Measurements from ENCODE around the gene CSPG5.

Gene CSPG5

GRCh38 chr3:47542471-47543173, 36.0 kb downstream of the CSPG5 start:
- H3K36me3 ChIP-seq (ENCODE audit: control insufficient read depth in 2 of 2, insufficient read depth in 2 of 2, low read length in 2 of 2): no peaks in the 10 kb centered on the region
- H3K27ac ChIP-seq (ENCODE audit: low read depth in 2 of 2, low read length in 2 of 2): no peak overlapping the region
- no peak overlapping the region for H3K4me3 ChIP-seq (ENCODE audit: low read length in 2 of 2)
- no peaks in the 10 kb centered on the region for H3K4me1 ChIP-seq (ENCODE audit: control insufficient read depth in 2 of 2, insufficient read depth in 2 of 2, low read length in 2 of 2)
- H3K9ac ChIP-seq (ENCODE audit: low read depth in 1 of 2, low read length in 2 of 2): no peak overlapping the region
- H3K27me3 ChIP-seq (ENCODE audit: control insufficient read depth in 2 of 2, insufficient read depth in 2 of 2, low read length in 2 of 2): peaks cover 0 to 2% of the 10 kb centered on the region in 2 donors
- H3K9me3 ChIP-seq (ENCODE audit: control insufficient read depth in 2 of 2, low read length in 2 of 2): no peaks in the 10 kb centered on the region

- no peaks in the 10 kb centered on the region for H3K9me3 ChIP-seq (ENCODE audit: control insufficient read depth in 2 of 2, low read length in 2 of 2)
- H3K36me3 ChIP-seq (ENCODE audit: control insufficient read depth in 2 of 2, insufficient read depth in 2 of 2, low read length in 2 of 2): no peaks in the 10 kb centered on the region
- H3K27ac ChIP-seq (ENCODE audit: low read depth in 2 of 2, low read length in 2 of 2): no peak overlapping the region
Measured at GRCh38 chr3:47541583-47542108, 37.0 kb downstream of the CSPG5 start.

DNA sequence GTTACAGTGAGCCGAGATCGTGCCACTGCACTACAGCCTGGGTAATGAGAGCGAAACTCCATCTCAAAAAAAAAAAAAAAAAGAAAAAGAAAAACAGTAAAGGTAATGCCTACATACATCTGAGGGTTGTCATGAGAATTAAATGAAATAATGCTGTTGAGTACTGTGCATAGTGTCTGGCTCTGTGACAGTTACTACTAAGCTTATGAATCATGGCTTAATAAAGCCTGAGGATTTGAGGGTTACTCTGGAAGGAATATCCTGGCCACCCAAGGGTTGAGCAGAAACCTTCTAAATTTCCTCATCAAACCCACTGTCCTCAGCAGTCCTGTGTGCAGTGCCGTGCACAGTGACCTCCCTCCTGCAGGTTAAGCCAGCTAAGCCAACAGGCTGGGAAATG, 38.4 kb downstream of the CSPG5 start:
- Histone ChIP-seq H3K36me3 (ENCODE audit: control insufficient read depth in 2 of 2, insufficient read depth in 2 of 2, low read length in 2 of 2) (no peaks in the 10 kb centered on the region), H3K27ac (ENCODE audit: low read depth in 2 of 2, low read length in 2 of 2) (no peak overlapping the region), H3K4me3 (ENCODE audit: low read length in 2 of 2) (no peak overlapping the region), H3K27me3 (ENCODE audit: control insufficient read depth in 2 of 2, insufficient read depth in 2 of 2, low read length in 2 of 2) (peaks cover 0 to 2% of the 10 kb centered on the region in 2 donors), H3K9ac (ENCODE audit: low read depth in 1 of 2, low read length in 2 of 2) (no peak overlapping the region), H3K4me1 (ENCODE audit: control insufficient read depth in 2 of 2, insufficient read depth in 2 of 2, low read length in 2 of 2) (no peaks in the 10 kb centered on the region), H3K9me3 (ENCODE audit: control insufficient read depth in 2 of 2, low read length in 2 of 2) (no peaks in the 10 kb centered on the region)

More at GRCh38 chr3:47541583-47542108, 37.0 kb downstream of the CSPG5 start:
- H3K27me3 ChIP-seq (ENCODE audit: control insufficient read depth in 2 of 2, insufficient read depth in 2 of 2, low read length in 2 of 2): peaks cover 0 to 2% of the 10 kb centered on the region in 2 donors
- H3K4me3 ChIP-seq (ENCODE audit: low read length in 2 of 2): no peak overlapping the region
- no peaks in the 10 kb centered on the region for H3K4me1 ChIP-seq (ENCODE audit: control insufficient read depth in 2 of 2, insufficient read depth in 2 of 2, low read length in 2 of 2)
- no peak overlapping the region for H3K9ac ChIP-seq (ENCODE audit: low read depth in 1 of 2, low read length in 2 of 2)

GRCh38 chr3:47536967-47537366, 41.7 kb downstream of the CSPG5 start:
- peaks cover 0 to 2% of the 10 kb centered on the region in 2 donors for H3K27me3 ChIP-seq (ENCODE audit: control insufficient read depth in 2 of 2, insufficient read depth in 2 of 2, low read length in 2 of 2)
- H3K9ac ChIP-seq (ENCODE audit: low read depth in 1 of 2, low read length in 2 of 2): no peak overlapping the region
- no peaks in the 10 kb centered on the region for H3K36me3 ChIP-seq (ENCODE audit: control insufficient read depth in 2 of 2, insufficient read depth in 2 of 2, low read length in 2 of 2)
- no peak overlapping the region for H3K27ac ChIP-seq (ENCODE audit: low read depth in 2 of 2, low read length in 2 of 2)
- H3K4me1 ChIP-seq (ENCODE audit: control insufficient read depth in 2 of 2, insufficient read depth in 2 of 2, low read length in 2 of 2): no peaks in the 10 kb centered on the region
- H3K4me3 ChIP-seq (ENCODE audit: low read length in 2 of 2): no peak overlapping the region
- H3K9me3 ChIP-seq (ENCODE audit: control insufficient read depth in 2 of 2, low read length in 2 of 2): no peaks in the 10 kb centered on the region

GRCh38 chr3:47536221-47536891, 42.3 kb downstream of the CSPG5 start:
- no peaks in the 10 kb centered on the region for H3K36me3 ChIP-seq (ENCODE audit: control insufficient read depth in 2 of 2, insufficient read depth in 2 of 2, low read length in 2 of 2)
- H3K27ac ChIP-seq (ENCODE audit: low read depth in 2 of 2, low read length in 2 of 2): no peak overlapping the region
- H3K27me3 ChIP-seq (ENCODE audit: control insufficient read depth in 2 of 2, insufficient read depth in 2 of 2, low read length in 2 of 2): no peaks in the 10 kb centered on the region
- H3K4me1 ChIP-seq (ENCODE audit: control insufficient read depth in 2 of 2, insufficient read depth in 2 of 2, low read length in 2 of 2): no peaks in the 10 kb centered on the region
- H3K9me3 ChIP-seq (ENCODE audit: control insufficient read depth in 2 of 2, low read length in 2 of 2): no peaks in the 10 kb centered on the region
- no peak overlapping the region for H3K4me3 ChIP-seq (ENCODE audit: low read length in 2 of 2)
- no peak overlapping the region for H3K9ac ChIP-seq (ENCODE audit: low read depth in 1 of 2, low read length in 2 of 2)

DNA sequence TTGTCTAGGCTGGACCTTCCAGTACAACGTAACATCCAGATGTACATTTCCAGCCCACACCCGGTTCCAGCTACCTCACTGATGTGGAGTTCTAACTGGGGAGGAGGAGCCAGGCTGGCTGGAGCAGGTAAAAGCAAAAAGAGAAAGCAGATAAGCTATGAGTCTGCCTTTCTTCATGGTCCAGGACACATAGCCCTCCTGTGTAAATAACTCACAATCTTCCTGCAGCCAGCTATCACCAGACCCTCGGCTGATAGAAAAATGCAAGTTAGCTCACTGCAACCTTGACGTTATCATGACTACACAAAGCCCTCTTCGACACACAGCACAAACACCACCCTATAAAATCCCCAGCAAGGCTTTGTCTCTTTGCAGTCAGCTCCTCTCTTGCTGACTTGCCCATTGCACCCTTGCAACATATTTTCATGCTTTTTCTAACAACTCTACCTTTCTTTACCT, 44.6 kb downstream of the CSPG5 start:
- no peak overlapping the region for H3K9ac ChIP-seq (ENCODE audit: low read depth in 1 of 2, low read length in 2 of 2)
- H3K27ac ChIP-seq (ENCODE audit: low read depth in 2 of 2, low read length in 2 of 2): no peak overlapping the region
- H3K9me3 ChIP-seq (ENCODE audit: control insufficient read depth in 2 of 2, low read length in 2 of 2): no peaks in the 10 kb centered on the region
- no peaks in the 10 kb centered on the region for H3K27me3 ChIP-seq (ENCODE audit: control insufficient read depth in 2 of 2, insufficient read depth in 2 of 2, low read length in 2 of 2)
- H3K4me3 ChIP-seq (ENCODE audit: low read length in 2 of 2): no peak overlapping the region
- no peaks in the 10 kb centered on the region for H3K36me3 ChIP-seq (ENCODE audit: control insufficient read depth in 2 of 2, insufficient read depth in 2 of 2, low read length in 2 of 2)
- no peaks in the 10 kb centered on the region for H3K4me1 ChIP-seq (ENCODE audit: control insufficient read depth in 2 of 2, insufficient read depth in 2 of 2, low read length in 2 of 2)

DNA sequence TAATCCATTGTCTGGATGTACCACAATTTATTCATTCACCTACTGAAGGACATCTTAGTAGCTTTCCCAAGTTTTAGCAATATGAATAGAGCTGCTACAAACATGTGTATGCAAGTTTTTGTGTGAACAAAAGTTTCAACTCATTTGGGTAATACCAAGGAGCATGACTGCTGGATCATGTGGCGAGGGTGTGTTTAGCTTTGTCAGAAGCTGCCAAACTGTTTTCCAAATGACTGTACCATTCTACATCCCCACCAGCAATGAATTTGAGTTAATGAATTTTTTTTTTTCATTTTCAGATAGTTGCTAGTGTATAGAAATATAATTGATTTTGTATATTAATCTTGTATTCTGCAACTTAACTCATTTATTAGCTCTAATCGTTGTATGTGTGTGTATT, 45.2 kb downstream of the CSPG5 start:
- Histone ChIP-seq H3K27ac (ENCODE audit: low read depth in 2 of 2, low read length in 2 of 2) (no peak overlapping the region), H3K9me3 (ENCODE audit: control insufficient read depth in 2 of 2, low read length in 2 of 2) (no peaks in the 10 kb centered on the region), H3K4me1 (ENCODE audit: control insufficient read depth in 2 of 2, insufficient read depth in 2 of 2, low read length in 2 of 2) (no peaks in the 10 kb centered on the region), H3K4me3 (ENCODE audit: low read length in 2 of 2) (no peak overlapping the region), H3K9ac (ENCODE audit: low read depth in 1 of 2, low read length in 2 of 2) (no peak overlapping the region), H3K27me3 (ENCODE audit: control insufficient read depth in 2 of 2, insufficient read depth in 2 of 2, low read length in 2 of 2) (no peaks in the 10 kb centered on the region), H3K36me3 (ENCODE audit: control insufficient read depth in 2 of 2, insufficient read depth in 2 of 2, low read length in 2 of 2) (no peaks in the 10 kb centered on the region)

DNA sequence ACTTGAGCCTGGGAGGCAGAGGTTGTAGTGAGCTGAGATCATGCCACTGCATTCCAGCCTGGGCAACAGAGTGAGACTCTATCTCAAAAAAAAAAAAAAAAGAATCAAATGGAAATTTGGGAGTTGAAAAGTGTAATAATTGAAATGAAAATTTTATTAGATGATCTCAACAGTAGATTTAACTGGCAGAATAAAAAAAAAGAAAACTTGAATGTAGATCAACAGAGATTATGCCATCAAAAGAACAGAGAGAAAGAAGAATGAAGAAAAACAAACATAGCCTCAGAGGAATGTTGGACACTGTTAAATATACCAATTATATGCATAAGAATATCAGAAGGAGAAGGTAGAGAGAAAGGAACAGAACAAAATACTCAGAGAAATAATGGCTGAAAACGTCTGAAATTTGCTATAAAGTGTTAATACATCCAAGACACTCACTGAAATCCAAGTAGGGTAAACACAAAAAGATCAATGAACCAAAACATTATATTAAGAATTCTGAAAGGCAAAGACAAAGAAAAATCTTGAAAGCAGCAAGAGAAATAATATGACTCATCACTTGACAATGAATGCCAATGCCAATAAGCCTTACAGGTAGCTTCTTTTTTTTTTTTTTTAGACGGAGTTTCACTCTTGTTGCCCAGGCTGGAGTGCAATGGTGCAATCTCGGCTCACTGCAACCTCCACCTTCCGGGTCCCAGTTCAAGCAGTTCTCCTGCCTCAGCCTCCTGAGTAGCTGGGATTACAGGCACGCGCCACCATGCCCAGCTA, 50.5 kb downstream of the CSPG5 start:
- Histone ChIP-seq H3K4me1 (ENCODE audit: control insufficient read depth in 2 of 2, insufficient read depth in 2 of 2, low read length in 2 of 2) (no peaks in the 10 kb centered on the region), H3K27ac (ENCODE audit: low read depth in 2 of 2, low read length in 2 of 2) (no peak overlapping the region), H3K36me3 (ENCODE audit: control insufficient read depth in 2 of 2, insufficient read depth in 2 of 2, low read length in 2 of 2) (no peaks in the 10 kb centered on the region), H3K27me3 (ENCODE audit: control insufficient read depth in 2 of 2, insufficient read depth in 2 of 2, low read length in 2 of 2) (no peaks in the 10 kb centered on the region), H3K9me3 (ENCODE audit: control insufficient read depth in 2 of 2, low read length in 2 of 2) (no peaks in the 10 kb centered on the region), H3K9ac (ENCODE audit: low read depth in 1 of 2, low read length in 2 of 2) (no peak overlapping the region), H3K4me3 (ENCODE audit: low read length in 2 of 2) (no peak overlapping the region)

- Histone ChIP-seq H3K27me3 (ENCODE audit: control insufficient read depth in 2 of 2, insufficient read depth in 2 of 2, low read length in 2 of 2) (no peaks in the 10 kb centered on the region), H3K4me1 (ENCODE audit: control insufficient read depth in 2 of 2, insufficient read depth in 2 of 2, low read length in 2 of 2) (peaks cover 5 to 6% of the 10 kb centered on the region in 2 donors), H3K36me3 (ENCODE audit: control insufficient read depth in 2 of 2, insufficient read depth in 2 of 2, low read length in 2 of 2) (no peaks in the 10 kb centered on the region), H3K9me3 (ENCODE audit: control insufficient read depth in 2 of 2, low read length in 2 of 2) (no peaks in the 10 kb centered on the region), H3K27ac (ENCODE audit: low read depth in 2 of 2, low read length in 2 of 2) (no peak overlapping the region), H3K9ac (ENCODE audit: low read depth in 1 of 2, low read length in 2 of 2) (no peak overlapping the region), H3K4me3 (ENCODE audit: low read length in 2 of 2) (no peak overlapping the region)
Measured at GRCh38 chr3:47525617-47526016, 53.0 kb downstream of the CSPG5 start.
